Activated CD4-positive, CD25-positive, alpha-beta regulatory T cell (primary cell): Measurements from ENCODE around the gene NSUN2.

ENCODE experiments used
- DNase-seq, 4 experiments: peaks; one replicate each; lab custom pipeline; 2025; lab: John Stamatoyannopoulos, UW

NSUN2 gene

GRCh38 chr5:6557807-6558575 lies 74.9 kb downstream of the NSUN2 start:
- DNase-seq: no peak

DNA sequence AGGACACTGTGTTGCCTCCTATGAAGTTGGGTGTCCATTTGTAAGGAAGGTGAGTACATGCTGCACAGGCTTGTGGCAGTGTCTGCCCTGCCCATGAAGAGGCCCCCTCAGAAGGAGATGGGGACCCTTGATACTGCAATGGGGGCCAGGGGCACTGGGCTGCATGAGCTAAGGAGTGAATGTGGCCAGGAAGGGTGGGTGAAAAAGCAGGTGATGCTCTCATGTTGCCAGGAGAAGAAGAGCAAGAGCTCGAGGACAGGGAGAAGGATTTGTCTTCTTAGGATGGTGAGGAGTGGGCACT lies 76.1 kb downstream of the NSUN2 start:
- no peak for DNase-seq

DNA sequence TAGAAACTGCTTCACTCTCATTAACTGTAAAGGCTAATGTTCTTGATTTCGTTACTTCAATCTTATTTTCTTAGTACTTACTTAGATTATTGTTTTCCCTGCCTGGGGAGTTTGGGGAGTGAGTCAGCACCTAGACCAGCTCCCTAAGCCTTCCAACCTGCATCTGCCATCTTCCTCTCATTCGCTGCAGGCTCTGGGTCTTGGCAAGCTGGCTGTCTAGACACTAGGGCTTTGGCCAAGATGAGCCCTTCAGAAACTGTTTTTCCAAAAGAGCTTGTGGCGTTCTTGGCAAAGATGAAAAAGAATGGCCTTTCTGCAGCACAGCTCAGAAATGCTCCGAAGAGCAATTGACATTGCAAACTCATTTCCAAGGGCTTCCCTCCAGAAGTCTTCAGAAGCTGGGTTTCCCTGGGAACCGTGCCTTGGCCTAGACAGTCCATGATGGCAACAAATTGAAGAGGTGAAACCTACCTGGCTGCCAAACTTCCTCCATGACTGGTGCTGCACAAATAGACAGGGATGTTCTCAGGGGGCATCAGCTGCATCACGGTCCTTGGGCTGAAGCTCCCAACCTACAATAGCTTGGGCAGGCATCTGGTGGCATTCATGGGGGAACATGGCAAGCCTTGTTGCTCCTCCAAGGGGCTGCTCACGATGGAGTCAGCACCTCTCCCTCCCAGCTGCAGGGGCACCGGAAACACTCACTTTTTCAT lies 76.6 kb downstream of the NSUN2 start:
- no peak for DNase-seq

DNA sequence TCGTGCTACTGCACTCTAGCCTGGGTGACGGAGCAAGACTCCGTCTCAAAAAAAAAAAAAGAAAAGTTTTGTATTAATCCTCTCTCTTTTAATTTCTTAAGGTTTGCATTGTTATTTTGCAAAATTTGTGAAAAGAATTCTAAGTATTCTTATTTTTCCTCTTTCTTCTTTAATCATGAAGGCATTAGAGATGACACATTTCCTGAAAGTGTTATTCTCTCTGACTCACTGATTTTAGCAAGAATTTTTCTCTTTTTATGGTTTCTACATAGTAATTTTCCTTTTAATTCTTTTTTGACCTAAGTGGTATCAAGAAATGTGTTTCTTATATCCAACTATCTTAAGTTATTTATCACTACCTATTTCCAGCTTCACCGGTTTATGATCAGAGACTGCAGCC lies 78.0 kb downstream of the NSUN2 start:
- no peak for DNase-seq

- no peak for DNase-seq
Measured at GRCh38 chr5:6553972-6554371, 78.9 kb downstream of the NSUN2 start.

GRCh38 chr5:6552612-6553011 lies 80.2 kb downstream of the NSUN2 start:
- no peak for DNase-seq

GRCh38 chr5:6551955-6552313 lies 80.9 kb downstream of the NSUN2 start:
- DNase-seq: no peak

GRCh38 chr5:6551287-6551954 lies 81.4 kb downstream of the NSUN2 start:
- no peak for DNase-seq

GRCh38 chr5:6550628-6551027 lies 82.2 kb downstream of the NSUN2 start:
- DNase-seq: no peak
